Endothelial cell of umbilical vein (primary cell): ENCODE results near the gene C5. TPM values are rescaled to one million over a fixed set of nuclear protein-coding genes. Genes with fewer than 3 reads are reported as not detected.
A peak's percentile ranks its signal among the peaks of the same experiment; 100 is the strongest.

ENCODE experiments used
- BruUV-seq: library from RNA; stranded (reverse); fragments of 400-500 nt; replicated peaks from 2 replicates; lab custom pipeline; 2021; lab: Mats Ljungman, UMichigan
- CTCF ChIA-PET: fragments of 300-600, 350-600 bp; sonication (Branson Sonifier 250); formaldehyde crosslinking; loops from one replicate; lab custom pipeline; 2021; ENCODE audit warnings: antibody characterized with exemption, inconsistent platforms; lab: Charles Lee
- POLR2A ChIA-PET: fragments of 300-600, 350-600 bp; sonication (Branson Sonifier 250); formaldehyde crosslinking; loops from one replicate; lab custom pipeline; 2021; ENCODE audit warnings: antibody characterized with exemption, inconsistent platforms; lab: Charles Lee
- DNase-seq: peaks from one replicate; pipeline ENCODE4 v3.0.0-alpha.2; 2011; ENCODE audit warnings: low read depth, low spot score
- FAIRE-seq: peaks from 2 replicates; lab custom pipeline; 2011; peaks lifted over from hg19 to GRCh38; lab: Jason Lieb, UNC
- H2AFZ ChIP-seq: 2 replicates; pipeline ENCODE4 v1.6.0; 2012; ENCODE audit warnings: low read depth, low read length, control low read depth, inconsistent platforms
- H3K27ac ChIP-seq: 2 replicates; pipeline ENCODE4 v1.5.1; 2011; ENCODE audit warnings: low read depth, mild to moderate bottlenecking, control low read depth, low read length, moderate library complexity; ENCODE audit not compliant: insufficient read depth
- H3K27me3 ChIP-seq, 2 experiments: 2 replicates each; pipeline versions ENCODE4 v1.6.0 to v1.6.1; 2011; ENCODE audit warnings: low read length in 2 of 2, mixed read lengths in 1 of 2; ENCODE audit not compliant: control insufficient read depth in 2 of 2, insufficient read depth in 2 of 2
- H3K36me3 ChIP-seq, 2 experiments: 2 replicates in 1 of 2; 3 replicates in 1 of 2; pipeline ENCODE4 v1.5.1; 2011; ENCODE audit warnings: low read length in 2 of 2, mild to moderate bottlenecking in 1 of 2, moderate library complexity in 1 of 2; ENCODE audit not compliant: control insufficient read depth in 2 of 2, insufficient read depth in 2 of 2; ENCODE audit errors: extremely low read depth in 1 of 2
- H3K4me1 ChIP-seq: 3 replicates; pipeline ENCODE4 v1.5.1; 2011; ENCODE audit warnings: mild to moderate bottlenecking, low read length; ENCODE audit not compliant: control insufficient read depth, insufficient read depth; ENCODE audit errors: extremely low read depth
- H3K4me2 ChIP-seq: 2 replicates; pipeline ENCODE4 v1.6.1; 2011; ENCODE audit warnings: low read length, control low read depth, mixed read lengths; ENCODE audit not compliant: insufficient read depth
- H3K4me3 ChIP-seq, 3 experiments: fragments of 200-600 bp in 1 of 3; sonication (generic), shearing (Covaris generic) in 1 of 3; replicated peaks in 1 of 3; 2 replicates each; pipeline ENCODE4 v1.5.1; 2011 to 2016; ENCODE audit warnings: control low read depth in 3 of 3, low read length in 3 of 3, mild to moderate bottlenecking in 2 of 3, inconsistent platforms in 1 of 3, low read depth in 1 of 3, moderate library complexity in 1 of 3; ENCODE audit not compliant: insufficient read depth in 1 of 3
- H3K79me2 ChIP-seq: 2 replicates; pipeline ENCODE4 v1.6.0; 2012; ENCODE audit warnings: low read length, inconsistent platforms; ENCODE audit not compliant: control insufficient read depth, insufficient read depth
- H3K9ac ChIP-seq: replicated peaks from 2 replicates; pipeline ENCODE3; 2011; ENCODE audit warnings: low read length, control low read depth; ENCODE audit not compliant: insufficient read depth; ENCODE audit errors: extremely low read depth
- H3K9me1 ChIP-seq: replicated peaks from 3 replicates; pipeline ENCODE4 v1.6.0; 2011; ENCODE audit warnings: mild to moderate bottlenecking, low read length; ENCODE audit not compliant: control insufficient read depth, insufficient read depth; ENCODE audit errors: extremely low read depth
- H3K9me3 ChIP-seq: replicated peaks from 2 replicates; pipeline ENCODE4 v1.5.1; 2012; ENCODE audit warnings: low read length, inconsistent platforms; ENCODE audit not compliant: control insufficient read depth, insufficient read depth
- H4K20me1 ChIP-seq: replicated peaks from 2 replicates; pipeline ENCODE3; 2011; ENCODE audit warnings: mild to moderate bottlenecking, low read length; ENCODE audit not compliant: control insufficient read depth, insufficient read depth; ENCODE audit errors: extremely low read depth
- EZH2 ChIP-seq: IDR thresholded peaks from 2 replicates; pipeline ENCODE4 v1.6.1; 2012; ENCODE audit warnings: borderline replicate concordance, low read depth, mild to moderate bottlenecking, moderate library complexity, low read length, inconsistent platforms; ENCODE audit not compliant: severe bottlenecking
- FOS ChIP-seq: IDR thresholded peaks from 2 replicates; pipeline ENCODE4 v1.6.1; 2011; ENCODE audit warnings: mild to moderate bottlenecking, low read length, moderate library complexity, borderline replicate concordance; ENCODE audit not compliant: insufficient read depth
- GATA2 ChIP-seq: IDR thresholded peaks from 2 replicates; pipeline ENCODE4 v1.7.0; 2011; ENCODE audit warnings: low read depth, mild to moderate bottlenecking, moderate library complexity, mixed read lengths, low read length; ENCODE audit not compliant: insufficient read length, insufficient read depth
- JUN ChIP-seq: IDR thresholded peaks from 2 replicates; pipeline ENCODE4 v1.6.1; 2011; ENCODE audit warnings: borderline replicate concordance, low read depth; ENCODE audit not compliant: insufficient read length, insufficient read depth
- POLR2AphosphoS5 ChIP-seq: IDR thresholded peaks from 2 replicates; pipeline ENCODE4 v1.6.1; 2012; ENCODE audit warnings: low read depth, mild to moderate bottlenecking, control low read depth, low read length, moderate library complexity; ENCODE audit not compliant: insufficient read depth
- dilution Hi-C: fragments of 300-500 bp; cut with MboI; formaldehyde crosslinking; loops from one replicate; pipeline ENCODE4 v1.15.0; 2019; ENCODE audit warnings: low sequenced_read_pairs; ENCODE audit not compliant: extremely low pct_ligation_motif_present
- intact Hi-C: fragments of 100-400 bp; cut with micrococcal nuclease; formaldehyde crosslinking; loops from one replicate; pipeline ENCODE4 v1.10.0; 2022
- polyA plus RNA-seq, 4 experiments: library from polyadenylated mRNA; depleted of rRNA in 3 of 4; stranded (reverse) in 3 of 4; unstranded in 1 of 4; fragments of >200 nt; gene quantifications; 2 replicates each; pipeline versions ENCODE4 v1.2.1 to v1.2.3, GENCODE V29; 2011 to 2012; ENCODE audit warnings: missing spikeins in 1 of 4
- total RNA-seq: library from RNA; stranded (reverse); gene quantifications from 2 replicates; pipeline ENCODE4 v1.2.3, GENCODE V29; 2021
- TF ChIP-seq, protein P1 (sequence below): IDR thresholded peaks from 2 replicates; pipeline ENCODE4 v1.6.1; 2011; ENCODE audit not compliant: insufficient read depth, insufficient read length
- TF ChIP-seq, protein P2 (sequence below), 2 donors: IDR thresholded peaks; 1 replicate in 1 of 2; 2 replicates in 1 of 2; pipeline ENCODE4 v1.5.1; 2011; ENCODE audit warnings: low read length in 2 of 2, mild to moderate bottlenecking in 2 of 2, moderate library complexity in 2 of 2, control low read depth in 1 of 2, inconsistent platforms in 1 of 2, low read depth in 1 of 2; ENCODE audit not compliant: insufficient read depth in 1 of 2; ENCODE audit errors: extremely low read depth in 1 of 2

The C5 gene
- total and polyA plus RNA-seq, 2 donors (not counting 3 experiments of a cell fraction or from before 2014, with no cell fraction given) = 0.79 to 1.6 TPM

DNA sequence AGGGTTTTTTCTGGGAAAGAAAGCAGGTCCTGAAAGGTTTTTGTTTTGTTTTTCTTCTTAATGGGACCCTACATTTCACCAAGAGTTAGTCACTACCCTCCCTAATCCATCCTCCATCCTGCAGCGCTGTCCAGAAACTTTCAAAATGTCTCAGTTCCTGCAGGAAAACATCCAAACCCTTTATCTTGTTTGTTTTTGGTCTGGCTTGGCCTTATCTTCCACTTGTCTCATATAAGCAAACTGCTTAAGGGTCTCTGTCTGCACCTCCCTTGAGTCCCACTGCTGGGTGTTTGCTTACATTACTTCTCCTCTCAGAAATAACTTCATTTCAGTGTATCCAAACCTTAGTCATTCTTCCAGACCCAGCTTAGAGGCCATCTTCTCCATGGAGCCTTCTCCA, 112.5 kb downstream of the C5 start:
- dilution Hi-C loops (no loop called here), intact Hi-C loops (loop anchor here (5.0 kb wide), 1 partner anchor 135 kb away; the partner anchor contains the start of gene CNTRL)
- Histone ChIP-seq H3K27ac (peak overlapping the region; percentile 19), H3K9me3 (no peaks in the 10 kb centered on the region), H3K4me2 (no peak overlapping the region), H3K79me2 (no peaks in the 10 kb centered on the region), H3K4me3 (no peak overlapping the region), H3K27me3 (no peaks in the 10 kb centered on the region), H2AFZ (peak overlapping the region; percentile 49), H3K4me1 (peaks cover 60% of the 10 kb centered on the region), H3K36me3 (no peaks in the 10 kb centered on the region), H3K9ac (no peak overlapping the region), H4K20me1 (no peaks in the 10 kb centered on the region), H3K9me1 (no peaks in the 10 kb centered on the region)
- CTCF ChIA-PET = interaction anchor here (0.6 to 3.9 kb wide), 14 partner anchors 9 to 318 kb away, joined by 3 to 38 read pairs (median 3); partner anchors contain the start of gene FBXW2
- DNase-seq (no peak), FAIRE-seq (peak; percentile 73)
- BruUV-seq = no TSS peak
- TF ChIP-seq JUN (no peak), EZH2 (no peak), POLR2AphosphoS5 (peak; percentile 29), FOS (peak; percentile 28), GATA2 (peak; percentile 89)
- TF ChIP-seq, protein P1, sequence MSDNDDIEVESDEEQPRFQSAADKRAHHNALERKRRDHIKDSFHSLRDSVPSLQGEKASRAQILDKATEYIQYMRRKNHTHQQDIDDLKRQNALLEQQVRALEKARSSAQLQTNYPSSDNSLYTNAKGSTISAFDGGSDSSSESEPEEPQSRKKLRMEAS = no peak
- TF ChIP-seq, protein P2, sequence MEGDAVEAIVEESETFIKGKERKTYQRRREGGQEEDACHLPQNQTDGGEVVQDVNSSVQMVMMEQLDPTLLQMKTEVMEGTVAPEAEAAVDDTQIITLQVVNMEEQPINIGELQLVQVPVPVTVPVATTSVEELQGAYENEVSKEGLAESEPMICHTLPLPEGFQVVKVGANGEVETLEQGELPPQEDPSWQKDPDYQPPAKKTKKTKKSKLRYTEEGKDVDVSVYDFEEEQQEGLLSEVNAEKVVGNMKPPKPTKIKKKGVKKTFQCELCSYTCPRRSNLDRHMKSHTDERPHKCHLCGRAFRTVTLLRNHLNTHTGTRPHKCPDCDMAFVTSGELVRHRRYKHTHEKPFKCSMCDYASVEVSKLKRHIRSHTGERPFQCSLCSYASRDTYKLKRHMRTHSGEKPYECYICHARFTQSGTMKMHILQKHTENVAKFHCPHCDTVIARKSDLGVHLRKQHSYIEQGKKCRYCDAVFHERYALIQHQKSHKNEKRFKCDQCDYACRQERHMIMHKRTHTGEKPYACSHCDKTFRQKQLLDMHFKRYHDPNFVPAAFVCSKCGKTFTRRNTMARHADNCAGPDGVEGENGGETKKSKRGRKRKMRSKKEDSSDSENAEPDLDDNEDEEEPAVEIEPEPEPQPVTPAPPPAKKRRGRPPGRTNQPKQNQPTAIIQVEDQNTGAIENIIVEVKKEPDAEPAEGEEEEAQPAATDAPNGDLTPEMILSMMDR (IDR thresholded peaks at IDR 0.05; ENCODE audit: extremely low read depth in 1 of 2, insufficient read depth in 1 of 2, low read depth in 1 of 2, low read length in 2 of 2) = no peak
- POLR2A ChIA-PET = no interaction called here
